GM12891 (cell line): ENCODE measurements around the gene CRB2.

Source experiments
- PAX5 ChIP-seq: IDR thresholded peaks from 2 replicates; pipeline ENCODE4 v1.6.1; 2011; ENCODE audit warnings: low read length, moderate library complexity, mild to moderate bottlenecking; ENCODE audit not compliant: insufficient read depth, severe bottlenecking
- POLR2A ChIP-seq: IDR thresholded peaks from 2 replicates; pipeline ENCODE4 v1.6.1; 2011; ENCODE audit warnings: low read depth, low read length, control low read depth
- POLR2AphosphoS5 ChIP-seq: IDR thresholded peaks from 2 replicates; pipeline ENCODE4 v1.6.1; 2011; ENCODE audit warnings: low read depth, low read length, control low read depth
- POU2F2 ChIP-seq: IDR thresholded peaks from 2 replicates; pipeline ENCODE4 v1.6.1; 2011; ENCODE audit warnings: low read depth, mild to moderate bottlenecking, control low read depth, low read length, moderate library complexity
- SPI1 ChIP-seq: IDR thresholded peaks from 2 replicates; pipeline ENCODE4 v1.6.1; 2011; ENCODE audit warnings: low read depth, low read length, control low read depth
- TAF1 ChIP-seq: IDR thresholded peaks from 2 replicates; pipeline ENCODE4 v1.6.1; 2011; ENCODE audit warnings: low read depth, low read length, control low read depth

DNA sequence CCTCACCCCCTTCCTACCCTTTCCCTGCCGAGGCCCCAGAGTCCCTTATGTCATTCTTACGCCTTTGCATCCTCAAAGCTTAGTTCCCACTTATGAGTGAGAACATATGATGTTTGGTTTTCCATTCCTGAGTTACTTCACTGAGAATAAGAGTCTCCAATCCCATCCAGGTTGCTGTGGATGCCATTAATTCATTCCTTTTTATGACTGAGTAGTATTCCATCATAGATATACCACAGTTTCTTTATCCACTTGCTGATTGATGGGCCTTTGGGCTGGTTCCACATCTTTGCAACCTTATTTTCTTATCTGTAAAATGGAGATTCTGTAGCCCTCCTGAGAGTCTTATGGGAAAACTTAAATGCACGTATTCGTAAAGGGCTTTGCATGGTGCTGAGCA lies 36.8 kb downstream of the CRB2 start:
- TF ChIP-seq POLR2AphosphoS5 (no peak), TAF1 (no peak), POLR2A (no peak), SPI1 (no peak), POU2F2 (no peak), PAX5 (no peak)
